NCI-H2029 (cell line): Measurements from ENCODE around the gene GNG4.

Source experiments
- DNase-seq: peaks from one replicate; lab custom pipeline; 2025; lab: John Stamatoyannopoulos, UW

GNG4 gene

DNA sequence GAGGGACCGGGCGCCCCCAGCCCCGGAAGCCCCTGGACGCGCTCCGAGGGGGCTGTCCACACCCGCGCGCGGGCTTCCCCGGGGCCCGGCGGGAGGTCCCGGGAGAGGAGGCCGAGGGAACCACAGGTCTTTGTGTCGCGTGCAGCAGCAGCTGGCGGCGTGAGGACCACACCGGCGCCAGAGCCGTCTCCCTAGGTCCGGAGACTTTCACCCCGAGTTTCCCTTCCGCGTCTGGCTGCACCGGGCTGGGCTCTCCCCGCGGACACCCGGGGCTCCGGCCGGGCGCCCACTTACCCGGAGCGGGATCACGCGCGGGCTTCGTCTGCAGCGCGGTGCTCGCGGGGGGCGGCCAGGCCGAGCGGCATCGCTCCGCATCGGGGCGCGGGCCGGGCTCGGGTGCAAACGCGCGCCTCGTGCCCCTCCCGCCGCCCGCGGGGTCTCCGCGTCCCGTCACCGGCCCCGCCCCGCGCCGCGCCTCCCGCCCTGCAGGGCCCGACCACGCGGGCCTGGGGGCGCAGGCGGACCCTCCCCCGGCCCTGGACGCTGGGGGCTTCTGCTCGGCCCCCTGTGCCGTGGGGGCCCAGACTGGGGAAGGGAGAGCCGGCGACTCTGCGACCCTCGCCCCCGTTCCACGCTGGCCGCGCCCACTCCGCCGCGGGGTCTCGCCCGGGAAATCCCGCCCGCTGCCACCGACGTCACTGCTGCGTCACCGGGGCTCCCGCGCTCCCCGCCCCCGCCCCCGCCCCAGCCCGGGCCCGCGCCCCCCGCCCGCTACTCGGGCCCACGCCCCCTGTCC lies at the start of gene GNG4:
Gene GNG4, minus strand, starts transcription at position 417 of the 796 bp plus-strand sequence. CDS start 65,946 bp downstream, outside the sequence.
- no peak for DNase-seq

DNA sequence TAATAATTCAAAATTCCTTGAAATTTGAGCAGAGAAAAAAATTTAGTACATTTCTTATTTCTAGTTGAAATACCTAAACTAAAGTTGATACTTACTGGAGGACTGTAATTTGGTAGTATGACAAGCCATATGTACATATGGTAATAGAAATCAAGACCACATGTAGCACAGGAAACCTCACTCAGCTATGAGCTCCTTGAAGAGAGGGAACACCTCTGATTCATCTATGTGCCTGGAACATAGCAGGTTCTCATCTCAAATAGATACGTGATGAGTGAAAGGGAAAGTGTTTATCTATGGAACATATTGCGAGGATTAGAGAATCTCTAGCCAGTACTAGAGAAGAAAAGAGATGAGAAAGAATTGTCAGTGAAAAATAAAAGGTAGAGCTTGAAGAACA lies 47.9 kb upstream of the GNG4 start:
- DNase-seq: no peak

DNA sequence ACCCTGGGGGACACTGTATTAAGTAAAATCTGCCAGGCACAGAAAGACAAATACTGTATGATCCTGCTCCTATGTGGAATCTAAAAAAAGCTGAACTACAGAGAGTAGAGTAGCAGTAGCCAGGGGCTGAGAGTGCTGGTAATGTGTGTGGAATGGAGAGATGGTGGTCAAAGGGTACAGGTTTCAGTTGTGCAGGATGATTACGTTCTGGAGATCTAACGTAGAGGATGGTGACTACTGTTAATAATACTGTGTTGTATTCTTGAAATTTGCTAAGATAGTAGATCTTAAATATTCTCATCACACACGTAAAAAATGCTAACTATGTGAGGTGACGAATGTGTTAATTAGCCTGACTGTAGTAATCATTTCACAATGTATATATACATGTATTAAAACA lies 39.8 kb upstream of the GNG4 start:
- DNase-seq: no peak

DNA sequence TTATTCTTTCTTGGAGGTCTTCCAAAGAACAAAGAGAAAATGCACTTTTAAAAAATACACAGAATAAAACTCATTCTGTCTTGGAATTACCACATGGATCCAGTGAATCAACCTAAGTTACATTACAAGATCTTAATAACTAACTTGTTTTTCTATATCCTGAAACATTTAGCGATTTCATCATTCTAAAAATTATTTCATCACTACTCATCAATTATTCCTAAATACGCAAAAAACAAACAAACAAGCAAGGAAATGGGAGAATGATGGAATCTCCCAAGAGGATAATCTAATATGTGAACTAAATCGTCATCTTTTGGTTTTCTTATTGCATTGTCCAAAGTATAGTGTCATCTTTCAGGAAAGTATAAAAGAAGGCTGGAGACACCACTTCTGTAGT lies 38.5 kb upstream of the GNG4 start:
- no peak for DNase-seq

DNA sequence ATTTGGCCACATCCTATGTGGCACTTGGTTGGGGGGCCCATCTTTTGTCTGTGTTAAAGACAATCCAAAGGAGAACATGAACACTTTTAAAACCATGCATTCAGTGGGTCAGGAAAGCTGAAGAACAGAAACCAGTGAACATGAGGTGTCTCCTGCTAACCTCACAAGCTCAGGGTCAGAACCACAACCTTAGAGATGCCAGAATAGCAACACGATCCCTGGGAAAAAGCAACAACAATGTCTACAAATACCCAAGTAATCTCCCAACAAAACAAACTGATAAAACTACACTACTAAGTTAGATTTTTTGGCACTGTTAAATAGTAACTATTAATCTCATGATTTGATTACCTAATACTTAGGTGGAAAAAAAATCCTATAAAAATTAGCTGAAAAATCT lies 34.1 kb upstream of the GNG4 start:
- DNase-seq: no peak

DNA sequence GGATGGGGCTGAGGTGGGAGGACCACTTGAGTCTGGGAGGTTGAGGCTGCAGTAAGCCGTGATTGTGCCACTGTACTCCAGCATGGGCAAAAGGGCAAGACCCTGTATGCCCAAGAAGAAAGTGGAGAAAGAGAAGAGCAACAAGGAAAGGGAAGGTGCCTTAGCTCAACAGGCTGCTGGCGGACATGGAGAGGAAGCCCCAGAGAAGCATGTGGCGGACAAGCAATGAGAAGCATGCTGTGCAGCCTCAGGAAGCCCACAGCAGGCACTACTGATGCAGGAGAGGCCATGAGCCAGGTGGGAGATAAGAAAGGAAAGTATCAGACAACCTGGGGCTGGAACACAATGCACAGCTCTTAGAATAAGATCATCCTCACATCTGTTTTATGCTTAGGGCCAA lies 32.6 kb upstream of the GNG4 start:
- no peak for DNase-seq

DNA sequence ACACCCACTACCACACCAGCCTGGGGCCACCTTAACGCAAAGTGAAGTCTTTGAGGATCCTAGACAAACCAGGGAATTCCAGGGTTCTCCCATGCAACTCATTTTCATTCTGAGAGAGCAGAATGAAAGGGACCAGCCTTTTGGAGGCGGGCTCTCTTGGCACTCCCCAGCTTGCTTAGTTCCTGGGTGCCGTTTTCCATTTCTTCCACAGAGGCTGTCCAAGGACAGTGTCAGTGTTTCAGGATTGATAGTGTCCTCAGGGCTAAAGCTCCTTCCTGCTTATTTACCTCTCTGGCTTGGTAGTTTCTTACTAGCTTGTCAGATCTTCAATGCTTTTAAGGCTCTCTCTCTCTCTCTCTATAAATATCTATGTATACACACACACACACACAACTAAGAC lies 30.1 kb upstream of the GNG4 start:
- DNase-seq: no peak

DNA sequence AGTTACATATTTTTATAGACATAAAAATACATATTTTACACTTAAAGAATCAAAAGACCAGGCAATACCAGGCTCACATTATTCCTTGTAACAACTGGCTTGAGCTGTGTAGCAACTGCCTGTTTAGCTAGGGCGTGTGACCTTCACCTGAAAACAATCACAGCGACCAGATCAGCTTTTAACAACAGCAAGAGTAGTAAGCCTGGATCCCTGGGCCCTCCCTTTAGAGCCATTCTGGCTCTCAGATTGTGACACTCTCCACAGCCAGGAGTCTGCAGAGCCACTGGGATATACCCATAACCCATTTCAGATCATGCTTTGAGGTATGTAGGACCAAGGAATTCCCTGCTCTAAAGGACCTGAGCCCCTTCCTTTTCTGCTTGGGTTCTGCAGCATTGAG lies 29.4 kb upstream of the GNG4 start:
- DNase-seq: no peak

DNA sequence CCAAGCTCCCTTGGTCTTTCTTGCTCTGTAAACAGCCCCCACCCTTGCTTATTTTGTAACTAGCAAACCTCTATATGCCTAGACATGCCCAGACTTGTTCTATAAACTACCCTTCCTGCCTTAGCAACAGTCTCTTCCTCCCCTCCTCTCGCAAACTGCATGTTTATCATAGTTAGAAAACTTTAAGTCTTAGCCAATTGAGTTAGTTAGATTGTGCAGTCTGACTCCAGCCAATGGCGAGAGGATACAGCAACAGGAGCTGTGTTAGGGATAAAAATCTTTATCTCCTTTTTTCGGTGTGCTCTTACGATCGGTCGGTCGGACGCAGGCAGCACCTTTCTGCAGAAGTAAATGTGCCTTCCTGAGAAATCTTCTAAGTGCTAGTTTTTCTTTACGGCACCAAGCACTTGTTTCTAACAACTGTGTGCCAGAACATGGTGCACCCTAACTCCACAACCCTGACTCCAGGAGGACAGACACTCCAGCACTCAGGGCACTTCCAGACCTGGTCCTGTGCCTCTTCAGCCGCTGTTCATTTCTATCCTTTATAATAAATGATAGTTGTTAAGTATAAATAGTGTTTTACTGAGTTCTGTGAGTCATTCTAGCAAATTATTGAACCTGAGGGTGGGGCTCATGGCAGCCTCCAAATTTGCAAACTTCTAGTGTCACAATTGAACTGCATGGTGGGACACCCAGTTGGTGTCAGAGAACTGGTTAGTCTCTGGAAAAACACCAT lies 25.7 kb upstream of the GNG4 start:
- DNase-seq: no peak

DNA sequence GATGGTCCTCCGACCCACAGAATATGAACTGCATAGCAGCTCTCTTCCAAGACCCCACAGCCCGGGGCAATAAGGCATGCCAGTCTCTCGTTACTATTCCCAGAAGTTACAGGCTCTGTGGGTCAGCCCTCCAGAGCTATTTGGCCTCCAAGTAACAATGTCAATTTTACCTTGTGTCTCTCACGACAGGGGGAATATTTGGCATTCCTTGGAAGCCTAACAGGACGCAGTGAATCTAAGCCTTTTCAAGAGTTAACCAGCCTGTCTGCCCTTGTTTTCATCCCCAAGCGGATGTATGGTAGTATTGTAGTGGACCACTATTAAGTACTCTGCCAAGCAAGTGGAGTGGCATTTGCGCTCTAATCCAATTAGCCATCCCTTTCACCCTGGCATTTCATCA lies 24.4 kb upstream of the GNG4 start:
- no peak for DNase-seq

DNA sequence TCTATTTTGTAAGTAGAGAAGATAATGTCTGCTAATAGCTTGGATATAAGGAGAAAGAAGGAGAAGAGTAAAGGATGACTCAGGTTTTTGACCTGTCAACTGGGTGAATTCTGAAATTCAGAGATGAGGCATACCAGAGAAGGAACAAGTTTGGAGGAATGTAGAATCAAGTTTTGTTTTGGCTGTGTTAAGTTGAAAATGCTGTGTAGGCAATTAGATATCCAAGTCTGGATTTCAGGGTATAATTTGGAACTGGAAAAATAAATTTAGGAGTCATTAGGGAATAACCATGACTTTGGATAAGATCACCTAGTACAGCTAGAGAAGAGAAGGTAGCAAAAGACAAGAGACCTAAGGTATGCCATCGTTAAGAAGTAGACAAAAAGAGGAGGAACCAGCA lies 22.4 kb upstream of the GNG4 start:
- DNase-seq: no peak

DNA sequence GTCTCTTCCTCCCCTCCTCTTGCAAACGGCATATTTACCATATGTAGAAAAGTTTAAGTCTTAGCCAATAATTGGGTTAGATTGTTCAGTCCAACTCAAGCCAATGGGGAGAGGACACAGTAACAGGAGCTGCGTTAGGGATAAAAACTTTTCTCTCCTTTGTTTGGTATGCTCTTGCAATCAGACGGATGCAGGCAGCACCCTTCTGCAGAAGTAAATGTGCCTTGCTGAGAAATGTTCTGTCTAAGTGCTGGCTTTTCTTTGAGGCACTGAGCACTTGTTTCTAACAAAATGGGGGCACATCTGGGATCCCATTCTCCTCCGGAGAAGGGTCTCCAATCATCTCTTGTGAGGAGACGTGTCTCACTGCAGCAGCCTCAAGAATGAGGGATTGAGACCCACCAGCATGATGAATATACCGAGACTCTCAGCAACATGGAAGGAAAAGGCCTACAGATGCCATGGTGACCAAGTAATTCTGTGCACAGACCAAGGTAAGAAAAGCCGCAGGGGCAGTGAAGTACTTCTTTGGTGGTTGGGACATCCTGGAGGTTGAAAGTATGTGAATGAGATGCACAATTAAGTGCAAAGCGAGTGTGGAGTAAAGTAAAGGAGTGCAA lies 20.7 kb upstream of the GNG4 start:
- no peak for DNase-seq

DNA sequence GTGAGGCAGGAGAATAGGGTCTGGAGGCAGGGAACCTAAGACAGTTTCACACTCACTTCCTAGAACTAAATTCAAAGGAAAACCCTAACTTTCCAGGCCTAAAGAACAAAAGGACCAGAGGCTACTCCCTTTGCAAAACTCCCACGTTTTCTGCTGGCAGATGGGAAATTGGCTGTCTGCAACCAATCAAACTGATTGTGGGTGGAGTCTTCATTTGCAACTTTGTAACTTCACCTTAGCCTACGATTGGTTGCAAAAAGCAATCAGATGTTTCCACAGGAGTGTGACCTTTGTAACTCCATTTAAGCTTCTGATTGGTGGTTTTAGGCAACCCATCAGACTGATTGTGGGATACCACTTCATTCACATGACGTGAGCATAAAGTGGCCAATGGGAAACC lies 19.7 kb upstream of the GNG4 start:
- no peak for DNase-seq

DNA sequence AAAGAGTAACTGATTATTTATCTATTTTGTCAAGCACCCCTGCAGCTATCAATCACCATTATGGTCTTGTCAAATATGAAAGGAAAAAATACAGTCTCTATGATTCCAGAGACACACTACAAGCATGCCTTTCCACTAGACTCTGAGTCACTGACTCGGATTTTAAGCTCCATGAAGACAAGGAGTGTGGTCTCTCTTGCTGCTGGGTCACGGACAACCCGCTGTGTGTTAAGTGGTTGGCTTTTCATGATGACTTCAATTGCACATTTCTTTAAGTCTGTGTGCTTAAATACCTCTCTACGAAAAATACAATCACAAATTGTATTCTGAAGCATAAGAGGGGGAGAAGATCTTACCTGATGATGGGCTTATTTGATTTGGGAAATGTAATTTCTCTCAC lies 14.0 kb upstream of the GNG4 start:
- DNase-seq: no peak

DNA sequence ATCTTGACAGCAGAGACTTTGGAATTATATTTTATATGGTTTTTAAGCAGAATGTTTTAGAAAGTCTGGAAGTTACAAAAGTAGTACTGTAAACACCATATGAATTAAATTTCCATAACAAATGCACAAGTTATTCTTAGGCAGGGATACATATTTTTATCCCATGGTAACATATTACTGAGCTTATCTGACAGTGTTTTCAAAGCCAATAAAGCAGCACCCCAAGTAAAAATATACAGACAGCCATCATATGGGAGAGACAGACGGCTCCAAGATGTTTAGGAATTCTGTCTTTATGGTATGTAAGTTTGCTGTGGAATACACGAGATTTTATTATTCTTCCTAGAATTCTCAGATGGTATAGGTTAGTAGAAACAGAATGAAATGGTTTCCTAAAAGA lies 12.0 kb upstream of the GNG4 start:
- DNase-seq: no peak

DNA sequence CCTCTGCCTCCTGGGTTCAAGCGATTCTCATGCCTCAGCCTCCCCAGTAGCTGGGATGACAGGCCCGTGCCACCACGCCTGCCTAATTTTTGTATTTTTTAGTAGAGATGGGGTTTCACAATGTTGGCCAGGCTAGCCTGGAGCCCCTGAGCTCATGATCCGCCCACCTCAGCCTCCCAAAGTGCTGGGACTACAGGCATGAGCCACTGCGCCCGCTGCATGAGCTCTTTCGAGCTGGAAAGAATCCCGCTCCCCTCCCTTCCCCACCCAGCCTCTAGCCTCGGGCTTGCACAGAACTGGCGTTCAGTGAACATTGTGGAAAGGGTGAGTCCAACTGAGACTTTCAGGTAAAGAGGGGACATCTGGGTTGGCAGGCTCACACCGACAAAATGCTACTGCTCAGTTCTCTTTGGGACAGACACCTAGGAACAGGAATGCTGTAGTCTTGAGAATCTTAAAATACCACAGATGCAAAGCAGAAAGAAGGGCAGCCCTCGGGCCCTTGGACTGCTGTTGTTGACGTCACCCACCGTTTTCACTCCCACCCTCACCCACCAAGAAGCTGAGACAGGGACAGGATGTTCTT lies 9.7 kb upstream of the GNG4 start:
- DNase-seq: no peak

DNA sequence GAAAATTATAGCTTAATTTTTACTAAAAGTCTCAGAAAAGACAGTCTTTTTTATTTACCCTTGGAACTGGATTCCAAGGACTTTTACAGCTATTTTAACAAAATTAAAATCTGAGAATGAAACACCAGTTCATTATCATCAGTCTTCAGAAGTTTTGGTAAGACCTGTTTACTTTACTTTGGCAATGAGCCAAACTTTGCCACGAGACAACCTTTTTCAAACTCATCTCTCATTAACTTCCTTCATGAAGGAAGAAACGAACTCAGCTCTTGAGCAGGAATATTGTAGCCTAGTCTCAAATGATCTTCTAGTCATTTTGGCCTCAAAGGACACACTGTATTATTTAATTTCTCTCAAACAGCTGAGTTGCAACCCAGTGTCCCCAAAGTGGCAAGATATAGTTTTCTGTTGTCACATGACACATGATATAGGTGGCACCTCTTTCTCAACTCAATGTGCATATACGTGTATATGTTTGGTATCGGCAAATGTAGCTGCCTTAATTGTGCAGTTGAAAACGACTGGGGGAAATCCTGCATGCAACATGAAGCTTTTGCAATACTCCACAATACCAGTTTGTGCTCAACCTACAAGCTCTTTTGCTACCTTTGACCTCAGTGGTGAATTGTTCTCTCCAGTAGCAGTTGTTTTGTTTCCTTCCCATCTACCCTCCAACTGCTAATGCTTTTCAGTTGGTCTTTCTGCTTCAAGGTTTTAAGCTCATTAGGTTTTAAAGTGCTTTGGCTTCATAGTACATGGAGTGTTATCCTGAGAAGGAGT lies 8.4 kb upstream of the GNG4 start:
- no peak for DNase-seq

DNA sequence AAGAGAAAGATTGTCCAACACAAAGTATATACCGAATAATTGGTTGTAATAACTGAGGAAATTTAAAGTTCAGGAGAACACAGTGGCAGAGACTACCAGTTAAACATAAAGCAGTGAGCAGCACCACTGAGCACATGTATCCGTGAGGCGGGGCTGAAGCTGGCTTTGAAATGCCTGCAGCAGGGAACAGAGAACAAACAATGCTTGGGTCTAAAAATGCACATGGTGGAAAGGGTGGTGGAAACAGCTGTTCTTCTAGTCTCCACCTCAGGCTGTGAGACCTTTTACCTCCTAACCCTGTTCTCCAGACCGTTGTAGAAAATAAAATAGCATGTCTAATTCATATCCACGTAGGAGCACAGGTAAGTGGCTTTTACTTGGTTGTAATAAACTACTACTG lies 7.7 kb upstream of the GNG4 start:
- DNase-seq: no peak

DNA sequence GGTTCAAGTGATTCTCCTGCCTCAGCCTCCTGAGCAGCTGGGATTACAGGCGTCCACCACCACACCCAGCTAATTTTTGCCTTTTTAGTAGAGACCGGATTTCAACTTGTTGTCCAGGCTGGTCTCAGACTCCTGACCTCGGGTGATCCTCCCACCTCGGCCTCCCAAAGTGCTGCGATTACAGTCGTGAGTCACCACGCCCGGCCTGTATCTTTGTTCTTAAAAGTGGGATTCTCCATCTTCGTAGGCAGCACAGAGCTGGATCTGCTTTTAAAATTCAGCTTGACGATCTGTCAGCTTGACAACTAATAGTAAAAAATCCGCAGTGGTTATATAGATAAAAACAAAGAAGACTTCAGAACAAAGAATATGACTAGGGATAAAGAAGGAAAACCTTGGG lies 2.8 kb upstream of the GNG4 start:
- DNase-seq: no peak

DNA sequence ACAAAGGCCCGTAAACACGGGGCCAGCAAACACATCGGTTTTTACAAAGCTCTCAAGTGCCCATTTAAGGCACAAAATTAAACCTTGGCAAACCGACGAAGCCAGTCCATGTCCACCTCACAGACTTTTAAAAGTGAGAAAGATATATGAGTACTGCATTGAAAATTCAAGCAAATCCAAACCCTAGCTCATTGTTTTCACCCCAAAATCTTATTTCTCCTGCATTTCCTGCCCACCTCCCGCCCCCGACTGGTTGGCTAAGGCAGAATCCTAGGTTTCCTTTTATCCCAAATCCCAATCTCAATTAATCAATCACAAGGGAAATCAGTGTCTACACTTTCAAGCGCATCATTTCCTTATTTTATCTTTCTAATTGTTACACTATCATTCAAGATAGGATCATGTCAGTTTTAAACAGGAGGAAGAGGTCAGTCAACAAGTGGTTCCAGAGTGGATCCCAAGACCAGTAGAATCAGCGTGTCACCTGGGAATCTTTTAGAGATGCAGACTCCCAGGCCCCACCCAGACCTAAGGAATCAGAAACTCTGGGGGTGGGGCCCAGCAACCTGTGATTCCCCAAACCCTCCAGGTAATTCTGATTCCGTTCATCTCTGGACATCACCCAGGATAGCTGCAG lies 1.7 kb upstream of the GNG4 start:
- no peak for DNase-seq

DNA sequence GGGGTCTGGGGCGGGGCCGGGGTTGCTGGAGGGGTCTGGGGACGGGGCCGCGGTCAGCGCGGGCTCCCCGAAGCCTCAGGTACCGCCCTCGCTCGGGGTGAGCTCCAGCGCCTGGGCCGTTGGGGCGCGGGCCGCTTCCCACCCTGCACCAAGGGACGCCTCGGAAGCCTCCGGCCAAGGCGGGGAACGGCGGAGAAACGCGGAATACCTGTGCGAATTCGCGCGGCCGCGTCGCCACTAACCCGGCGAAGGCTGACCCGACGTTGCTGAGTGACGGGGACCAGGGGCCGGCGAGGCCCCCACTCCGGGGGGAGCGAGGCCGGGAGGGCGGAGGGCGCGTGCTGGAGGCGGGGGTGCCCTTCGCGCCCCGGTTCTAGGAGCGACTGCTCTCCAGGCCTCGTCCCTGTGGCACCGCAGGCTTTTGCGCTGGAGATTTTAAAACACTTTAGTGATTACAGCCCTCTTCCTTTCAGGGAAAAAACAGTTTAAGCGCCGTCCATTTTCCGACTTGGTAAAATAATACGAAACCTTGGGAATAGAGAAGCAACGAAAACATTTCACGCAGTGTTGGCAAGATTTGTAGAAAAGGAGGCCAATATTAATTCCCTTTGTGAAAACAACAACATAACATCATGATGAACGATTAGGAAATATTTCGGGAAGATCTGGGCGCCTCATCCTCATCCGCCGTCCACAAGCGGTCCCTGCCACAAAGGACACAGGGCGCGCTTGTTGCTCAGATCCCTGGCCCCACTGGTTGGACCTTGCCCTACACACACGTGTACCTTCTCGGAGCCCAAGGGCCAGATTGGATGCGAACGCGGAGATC lies 971 bp upstream of the GNG4 start:
- DNase-seq: no peak
